D721Med (cell line): ENCODE data around the gene SRP14.

Experiments used
- DNase-seq: peaks from one replicate; pipeline ENCODE4 v3.0.0; 2011; ENCODE audit warnings: low spot score; ENCODE audit not compliant: insufficient read length
- FAIRE-seq: peaks from 2 replicates; lab custom pipeline; 2011; peaks lifted over from hg19 to GRCh38; lab: Jason Lieb, UNC
- CTCF ChIP-seq: IDR thresholded peaks from 2 replicates; pipeline ENCODE4 v1.5.1; 2012; ENCODE audit warnings: mild to moderate bottlenecking, control low read depth; ENCODE audit not compliant: insufficient read depth; ENCODE audit errors: missing control alignments

Gene SRP14

GRCh38 chr15:40059821-40060220 is 20.8 kb upstream of the SRP14 start:
- FAIRE-seq (no peak), DNase-seq (no peak)
- no peak for TF ChIP-seq CTCF

- TF ChIP-seq CTCF, result no peak
- DNase-seq, result no peak
- FAIRE-seq, result no peak
Observed at GRCh38 chr15:40058476-40059140, 19.6 kb upstream of the SRP14 start.

- no peak for FAIRE-seq
- no peak for DNase-seq
- TF ChIP-seq CTCF, result no peak
Observed at GRCh38 chr15:40055576-40056293, 16.8 kb upstream of the SRP14 start.

GRCh38 chr15:40054855-40055575 is 16.0 kb upstream of the SRP14 start:
- no peak for FAIRE-seq
- no peak for DNase-seq
- TF ChIP-seq CTCF, result no peak

GRCh38 chr15:40054605-40054854 is 15.5 kb upstream of the SRP14 start:
- FAIRE-seq (no peak), DNase-seq (no peak)
- TF ChIP-seq CTCF, result no peak

- FAIRE-seq, result no peak
Observed at GRCh38 chr15:40053831-40054604, 15.0 kb upstream of the SRP14 start.

More at GRCh38 chr15:40053831-40054604, 15.0 kb upstream of the SRP14 start:
- no peak for DNase-seq
- no peak for TF ChIP-seq CTCF
